Activated B cell treated with CpG ODN at 0.5 μM for 24 hours (primary cell): Measurements from ENCODE around the gene BHLHA9. TPM values are rescaled to one million over a fixed set of nuclear protein-coding genes. Genes with fewer than 3 reads are reported as not detected.
A peak's percentile ranks its signal among the peaks of the same experiment; 100 is the strongest.

Experiments used
- ATAC-seq: fragments of 200-7000 bp; cut with Tn5 transposase; one replicate; pipeline ENCODE4 v1.10.0; 2021; ENCODE audit warnings: low read depth, mild to moderate bottlenecking, moderate library complexity
- CTCF ChIA-PET: fragments of 350-600 bp; sonication (Branson Sonifier 250); formaldehyde crosslinking; loops from one replicate; lab custom pipeline; 2021; ENCODE audit warnings: antibody characterized with exemption; lab: Charles Lee
- POLR2A ChIA-PET: fragments of 350-600 bp; sonication (Branson Sonifier 250); formaldehyde crosslinking; loops from one replicate; lab custom pipeline; 2021; ENCODE audit warnings: antibody characterized with exemption; lab: Charles Lee
- DNase-seq: peaks from one replicate; pipeline ENCODE4 v3.0.0; 2022
- H3K27ac Mint-ChIP-seq: one replicate; pipeline ENCODE4 v1.8.0; 2020; ENCODE audit warnings: mixed read lengths
- H3K27me3 Mint-ChIP-seq: one replicate; pipeline ENCODE4 v1.8.0; 2021; ENCODE audit warnings: mixed read lengths
- H3K36me3 Mint-ChIP-seq: one replicate; pipeline ENCODE4 v1.8.0; 2021; ENCODE audit warnings: low read depth, mixed read lengths
- H3K4me1 Mint-ChIP-seq: one replicate; pipeline ENCODE4 v1.8.0; 2021; ENCODE audit warnings: mixed read lengths
- H3K4me3 Mint-ChIP-seq: one replicate; pipeline ENCODE4 v1.8.0; 2020; ENCODE audit warnings: mild to moderate bottlenecking, mixed read lengths
- H3K9me3 Mint-ChIP-seq: one replicate; pipeline ENCODE4 v1.8.0; 2020; ENCODE audit warnings: mixed read lengths
- intact Hi-C: fragments of 100-400 bp; cut with micrococcal nuclease; formaldehyde crosslinking; loops from one replicate; pipeline ENCODE4 v1.15.1; 2024
- total RNA-seq: library from RNA; stranded (reverse); gene quantifications from 2 replicates; pipeline ENCODE4 v1.2.3, GENCODE V29; 2022
- TF ChIP-seq, protein P1 (sequence below): fragments of 200-600 bp; IDR thresholded peaks from one replicate; pipeline ENCODE4 v1.8.0; 2022; ENCODE audit warnings: antibody characterized with exemption, mild to moderate bottlenecking

The BHLHA9 gene
- total RNA-seq, 1 donor from 2014 or later, result not detected

GRCh38 chr17:1229349-1229899 lies 40.8 kb upstream of the BHLHA9 start:
- TF ChIP-seq, protein P1, sequence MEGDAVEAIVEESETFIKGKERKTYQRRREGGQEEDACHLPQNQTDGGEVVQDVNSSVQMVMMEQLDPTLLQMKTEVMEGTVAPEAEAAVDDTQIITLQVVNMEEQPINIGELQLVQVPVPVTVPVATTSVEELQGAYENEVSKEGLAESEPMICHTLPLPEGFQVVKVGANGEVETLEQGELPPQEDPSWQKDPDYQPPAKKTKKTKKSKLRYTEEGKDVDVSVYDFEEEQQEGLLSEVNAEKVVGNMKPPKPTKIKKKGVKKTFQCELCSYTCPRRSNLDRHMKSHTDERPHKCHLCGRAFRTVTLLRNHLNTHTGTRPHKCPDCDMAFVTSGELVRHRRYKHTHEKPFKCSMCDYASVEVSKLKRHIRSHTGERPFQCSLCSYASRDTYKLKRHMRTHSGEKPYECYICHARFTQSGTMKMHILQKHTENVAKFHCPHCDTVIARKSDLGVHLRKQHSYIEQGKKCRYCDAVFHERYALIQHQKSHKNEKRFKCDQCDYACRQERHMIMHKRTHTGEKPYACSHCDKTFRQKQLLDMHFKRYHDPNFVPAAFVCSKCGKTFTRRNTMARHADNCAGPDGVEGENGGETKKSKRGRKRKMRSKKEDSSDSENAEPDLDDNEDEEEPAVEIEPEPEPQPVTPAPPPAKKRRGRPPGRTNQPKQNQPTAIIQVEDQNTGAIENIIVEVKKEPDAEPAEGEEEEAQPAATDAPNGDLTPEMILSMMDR, result no peak
- intact Hi-C loops, result loop anchor here (1.0 to 2.0 kb wide), 4 partner anchors 26 to 49 kb away; no protein-coding TSS in a partner anchor
- H3K4me3 Mint-ChIP-seq, result peak overlapping the region; percentile 79
- peak; percentile 62 for ATAC-seq
- H3K9me3 Mint-ChIP-seq, result no peaks in the 10 kb centered on the region
- POLR2A ChIA-PET, result interaction anchor here (1.0 to 3.6 kb wide), 10 partner anchors 8 to 65 kb away, joined by 3 to 31 read pairs (median 10); partner anchors contain the start of gene ABR
- peak; percentile 80 for DNase-seq
- H3K4me1 Mint-ChIP-seq, result peaks cover 32% of the 10 kb centered on the region
- H3K27ac Mint-ChIP-seq, result peak overlapping the region; percentile 59
- peaks cover 7% of the 10 kb centered on the region for H3K27me3 Mint-ChIP-seq
- CTCF ChIA-PET, result interaction anchor here (0.8 to 2.7 kb wide), 8 partner anchors 13 to 107 kb away, joined by 3 to 9 read pairs (median 5); no protein-coding TSS in a partner anchor
- H3K36me3 Mint-ChIP-seq, result peaks cover 27% of the 10 kb centered on the region

DNA sequence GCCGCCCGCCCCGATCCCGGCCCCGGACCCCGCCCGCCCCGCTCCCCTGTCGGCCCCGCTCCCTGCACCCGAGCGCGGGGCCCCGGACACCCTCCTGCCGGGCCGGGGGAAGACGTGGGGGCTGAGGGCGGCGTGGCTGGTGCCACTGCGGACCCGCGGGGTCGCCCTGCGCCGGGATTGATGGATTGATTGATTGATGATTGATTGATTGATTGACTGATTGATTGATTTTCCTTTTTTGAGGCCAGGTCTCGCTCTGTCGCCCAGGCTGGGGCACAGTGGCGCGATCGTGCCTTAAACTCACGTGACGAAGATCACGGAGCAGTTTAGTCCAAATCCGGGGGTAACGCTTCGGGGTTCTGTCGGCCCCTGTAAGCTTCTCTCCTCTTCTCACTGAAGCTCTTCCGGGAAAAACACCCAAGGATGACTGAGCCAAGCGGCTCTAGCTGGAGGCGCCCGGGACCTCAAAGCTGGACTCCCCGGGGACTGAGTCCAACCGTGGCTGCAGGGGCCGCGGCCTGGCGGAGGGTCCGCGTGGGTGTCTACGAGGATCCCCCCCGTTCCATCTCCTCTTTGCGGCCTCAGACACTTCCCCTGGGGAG lies 40.2 kb upstream of the BHLHA9 start:
- Mint-ChIP-seq H3K36me3 (peaks cover 27% of the 10 kb centered on the region), H3K4me1 (peaks cover 32% of the 10 kb centered on the region), H3K4me3 (peak overlapping the region; percentile 87), H3K27ac (peak overlapping the region; percentile 80), H3K27me3 (peaks cover 7% of the 10 kb centered on the region), H3K9me3 (no peaks in the 10 kb centered on the region)
- intact Hi-C loops, result loop anchor here (1.0 to 2.0 kb wide), 4 partner anchors 27 to 49 kb away; no protein-coding TSS in a partner anchor
- DNase-seq, result no peak
- CTCF ChIA-PET, result interaction anchor here (0.9 to 2.7 kb wide), 6 partner anchors 13 to 107 kb away, joined by 3 to 9 read pairs (median 6); no protein-coding TSS in a partner anchor
- POLR2A ChIA-PET, result interaction anchor here (1.0 to 3.6 kb wide), 7 partner anchors 10 to 65 kb away, joined by 3 to 31 read pairs (median 10); partner anchors contain the start of gene ABR
- TF ChIP-seq, protein P1, result no peak
- no peak for ATAC-seq

GRCh38 chr17:1231456-1231855 lies 38.8 kb upstream of the BHLHA9 start:
- Mint-ChIP-seq H3K27me3 (peaks cover 7% of the 10 kb centered on the region), H3K27ac (peak overlapping the region; percentile 52), H3K4me1 (peaks cover 28% of the 10 kb centered on the region), H3K4me3 (peak overlapping the region; percentile 46), H3K9me3 (no peaks in the 10 kb centered on the region), H3K36me3 (peaks cover 16% of the 10 kb centered on the region)
- DNase-seq (no peak), ATAC-seq (no peak)
- POLR2A ChIA-PET, result no interaction called here
- CTCF ChIA-PET, result no interaction called here
- intact Hi-C loops, result no loop called here
- TF ChIP-seq, protein P1, result no peak

DNA sequence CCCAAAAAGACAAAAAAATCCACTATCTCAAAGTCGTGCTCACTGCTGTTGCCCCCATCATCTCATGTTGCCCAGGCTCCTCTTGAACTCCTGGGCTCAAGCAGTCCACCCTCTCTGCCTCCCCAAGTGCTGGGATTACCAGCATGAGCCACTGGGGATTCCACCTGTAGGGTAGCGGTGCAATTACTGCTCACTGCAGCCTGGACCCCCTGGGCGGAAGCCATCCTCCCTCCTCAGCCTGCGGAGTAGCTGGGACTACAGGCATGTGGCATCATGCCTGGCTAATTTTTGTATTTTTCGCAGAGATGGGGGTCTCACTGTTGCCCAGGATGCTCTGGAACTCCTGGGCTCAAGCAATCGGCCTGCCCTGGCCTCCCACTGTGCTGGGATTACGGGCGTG lies 37.9 kb upstream of the BHLHA9 start:
- intact Hi-C loops, result no loop called here
- Mint-ChIP-seq H3K4me1 (peaks cover 19% of the 10 kb centered on the region), H3K36me3 (peaks cover 7% of the 10 kb centered on the region), H3K27ac (no peak overlapping the region), H3K4me3 (no peak overlapping the region), H3K9me3 (no peaks in the 10 kb centered on the region), H3K27me3 (peaks cover 7% of the 10 kb centered on the region)
- ChIA-PET POLR2A (no interaction called here), CTCF (no interaction called here)
- DNase-seq (no peak), ATAC-seq (no peak)
- TF ChIP-seq, protein P1, result no peak

DNA sequence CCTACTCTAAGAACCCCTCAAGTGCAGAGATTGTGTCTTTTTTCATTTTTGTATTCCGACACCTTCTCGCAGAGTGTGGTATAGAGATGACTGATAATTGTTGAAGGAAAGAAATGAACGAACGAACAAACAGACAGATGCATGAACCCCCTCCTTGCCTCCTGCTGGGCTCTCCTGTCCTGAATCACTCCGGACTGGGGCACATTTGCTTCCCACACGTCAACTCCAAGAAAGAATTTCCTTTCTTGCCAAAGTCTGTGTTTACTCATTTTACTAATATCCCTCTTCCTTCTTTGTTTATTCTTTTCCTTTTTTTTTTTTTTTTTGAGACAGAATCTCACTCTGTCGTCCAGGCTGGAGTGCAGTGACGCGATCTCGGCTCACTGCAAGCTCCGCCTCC lies 37.5 kb upstream of the BHLHA9 start:
- Mint-ChIP-seq H3K9me3 (no peaks in the 10 kb centered on the region), H3K27ac (no peak overlapping the region), H3K4me3 (no peak overlapping the region), H3K27me3 (peaks cover 7% of the 10 kb centered on the region), H3K36me3 (peaks cover 3% of the 10 kb centered on the region), H3K4me1 (peaks cover 14% of the 10 kb centered on the region)
- TF ChIP-seq, protein P1, result no peak
- POLR2A ChIA-PET, result interaction anchor here (0.7 kb wide), 2 partner anchors 19 to 142 kb away, joined by 4 to 11 read pairs; no protein-coding TSS in a partner anchor
- CTCF ChIA-PET, result no interaction called here
- intact Hi-C loops, result no loop called here
- DNase-seq (no peak), ATAC-seq (no peak)
